GM18858 (cell line): Measurements from ENCODE around the gene SDK1.
"Not testable (repeated sequence)": the region's sequence is repeated elsewhere in the genome, so short reads cannot be mapped to it uniquely, and the experiment has no call there.

ENCODE experiments used
- ATAC-seq: cut with Tn5 transposase; IDR thresholded peaks from one replicate; pipeline ENCODE4 v1.9.1; 2021; ENCODE audit not compliant: unreplicated experiment

SDK1 gene

GRCh38 chr7:4085937-4086691 is 785.1 kb downstream of the SDK1 start:
- ATAC-seq, result no peak

- ATAC-seq, result no peak
Observed at GRCh38 chr7:4086723-4087122, 785.7 kb downstream of the SDK1 start.

GRCh38 chr7:4091767-4092166 is 790.7 kb downstream of the SDK1 start:
- ATAC-seq, result no peak

- ATAC-seq, result no peak
Observed at GRCh38 chr7:4093035-4093434, 792.0 kb downstream of the SDK1 start.

GRCh38 chr7:4093483-4093882 is 792.4 kb downstream of the SDK1 start:
- ATAC-seq, result no peak

GRCh38 chr7:4094158-4094557 is 793.1 kb downstream of the SDK1 start:
- not testable (repeated sequence) for ATAC-seq

- ATAC-seq, result no peak
Observed at GRCh38 chr7:4097001-4097609, 796.1 kb downstream of the SDK1 start.

GRCh38 chr7:4098169-4098568 is 797.1 kb downstream of the SDK1 start:
- no peak for ATAC-seq

GRCh38 chr7:4099651-4100050 is 798.6 kb downstream of the SDK1 start:
- ATAC-seq, result no peak

- ATAC-seq, result no peak
Observed at GRCh38 chr7:4100148-4100547, 799.1 kb downstream of the SDK1 start.

GRCh38 chr7:4100691-4101090 is 799.6 kb downstream of the SDK1 start:
- no peak for ATAC-seq

GRCh38 chr7:4102231-4102841 is 801.3 kb downstream of the SDK1 start:
- ATAC-seq, result no peak

GRCh38 chr7:4103352-4104091 is 802.5 kb downstream of the SDK1 start:
- ATAC-seq, result no peak

GRCh38 chr7:4107839-4108238 is 806.8 kb downstream of the SDK1 start:
- no peak for ATAC-seq

- no peak for ATAC-seq
Observed at GRCh38 chr7:4108951-4109350, 807.9 kb downstream of the SDK1 start.

GRCh38 chr7:4109481-4110110 is 808.5 kb downstream of the SDK1 start:
- ATAC-seq, result no peak

- no peak for ATAC-seq
Observed at GRCh38 chr7:4110438-4110837, 809.4 kb downstream of the SDK1 start.

- ATAC-seq, result no peak
Observed at GRCh38 chr7:4111166-4111565, 810.1 kb downstream of the SDK1 start.

GRCh38 chr7:4113271-4113670 is 812.2 kb downstream of the SDK1 start:
- no peak for ATAC-seq

GRCh38 chr7:4113976-4114375 is 812.9 kb downstream of the SDK1 start:
- ATAC-seq, result no peak

- no peak for ATAC-seq
Observed at GRCh38 chr7:4115442-4115841, 814.4 kb downstream of the SDK1 start.
